Endodermal cell (in vitro differentiated cells): Measurements from ENCODE around the gene PELI2. TPM values are rescaled to one million over a fixed set of nuclear protein-coding genes. Genes with fewer than 3 reads are reported as not detected.

Experiments used
- DNase-seq: peaks from one replicate; pipeline ENCODE4 v3.0.0-alpha.2; 2017
- H3K27ac ChIP-seq: 2 replicates; pipeline ENCODE4 v1.5.1; 2013; ENCODE audit warnings: mild to moderate bottlenecking, low read depth, low read length, moderate library complexity
- H3K27me3 ChIP-seq: 2 replicates; pipeline ENCODE4 v1.6.1; 2013; ENCODE audit warnings: mild to moderate bottlenecking, low read length, moderate library complexity; ENCODE audit not compliant: insufficient read depth, control insufficient read depth, poor library complexity, severe bottlenecking
- H3K36me3 ChIP-seq: 2 replicates; pipeline ENCODE4 v1.7.0; 2013; ENCODE audit warnings: mild to moderate bottlenecking, low read length, moderate library complexity; ENCODE audit not compliant: control insufficient read depth, insufficient read depth
- H3K4me1 ChIP-seq: one replicate; pipeline ENCODE4 v1.7.0; 2013; ENCODE audit warnings: low read length; ENCODE audit not compliant: control insufficient read depth, insufficient read depth
- H3K4me3 ChIP-seq: 2 replicates; pipeline ENCODE4 v1.5.1; 2013; ENCODE audit warnings: mild to moderate bottlenecking, low read length, moderate library complexity
- H3K9ac ChIP-seq: 2 replicates; pipeline ENCODE4 v1.6.1; 2013; ENCODE audit warnings: mild to moderate bottlenecking, low read length, moderate library complexity; ENCODE audit not compliant: poor library complexity, severe bottlenecking; ENCODE audit errors: extremely low read depth
- H3K9me3 ChIP-seq: 2 replicates; pipeline ENCODE4 v1.6.1; 2013; ENCODE audit warnings: mild to moderate bottlenecking, low read length, moderate library complexity; ENCODE audit not compliant: control insufficient read depth
- H3K27ac Mint-ChIP-seq: 2 replicates; pipeline ENCODE4 v1.8.0; 2020; ENCODE audit warnings: mixed read lengths
- H3K27me3 Mint-ChIP-seq: 2 replicates; pipeline ENCODE4 v1.8.0; 2021; ENCODE audit warnings: mild to moderate bottlenecking, mixed read lengths; ENCODE audit not compliant: insufficient read depth
- H3K36me3 Mint-ChIP-seq: 2 replicates; pipeline ENCODE4 v1.8.0; 2020; ENCODE audit warnings: low read depth, mixed read lengths
- H3K4me1 Mint-ChIP-seq: 2 replicates; pipeline ENCODE4 v1.8.0; 2020; ENCODE audit warnings: mixed read lengths
- H3K4me3 Mint-ChIP-seq: 2 replicates; pipeline ENCODE4 v1.8.0; 2020; ENCODE audit warnings: mild to moderate bottlenecking, moderate library complexity, mixed read lengths
- H3K9me3 Mint-ChIP-seq: 2 replicates; pipeline ENCODE4 v1.8.0; 2020; ENCODE audit warnings: mild to moderate bottlenecking, mixed read lengths
- WGBS, 2 experiments: methylation state at CpG; one replicate each; pipeline versions ENCODE4 v1.1.5 to v1.1.7; 2013; ENCODE audit warnings: missing lambda C conversion rate in 2 of 2, mixed read lengths in 1 of 2; ENCODE audit not compliant: insufficient coverage in 1 of 2, insufficient read length in 1 of 2; 5-methylcytosine and 5-hydroxymethylcytosine counted together
- total RNA-seq, 2 donors: library from RNA; stranded (reverse); fragmentation: NEBNext Ultra II Directional in 1 of 2; extraction: Animal tissue kit (Norgen Biotek cat#: 25700) in 1 of 2; gene quantifications; 2 replicates in 1 of 2; 3 replicates in 1 of 2; pipeline ENCODE4 v1.2.1, GENCODE V29; 2021
- TF ChIP-seq, protein P1 (sequence below): fragments of 200-600 bp; sonication (generic); conservative IDR thresholded peaks from 2 replicates; pipeline ENCODE4 v1.5.0; 2021; ENCODE audit warnings: antibody characterized with exemption, mild to moderate bottlenecking

Gene PELI2
- total RNA-seq, 2 donors from 2014 or later, result 5.9 to 8.1 TPM

DNA sequence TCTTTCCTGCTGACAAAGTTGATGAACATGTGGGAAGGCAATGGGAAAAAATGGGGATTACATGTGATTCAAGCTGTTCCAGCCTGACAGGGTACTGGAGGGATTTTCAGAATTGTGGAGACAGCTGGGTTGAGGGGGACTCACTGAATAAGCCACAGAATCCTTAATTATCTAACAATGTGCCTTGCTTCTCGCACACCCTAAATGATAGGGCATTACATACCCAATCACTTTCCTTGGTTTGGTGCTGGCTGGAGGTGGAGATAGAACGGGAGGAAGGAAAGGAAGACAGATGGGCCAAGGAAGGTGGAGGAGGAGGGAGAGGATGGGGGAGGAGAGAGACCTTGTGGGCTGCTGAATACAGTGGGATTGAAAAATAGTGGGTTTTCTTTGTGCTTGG lies 20.7 kb downstream of the PELI2 start:
- Histone ChIP-seq H3K27me3 (no peaks in the 10 kb centered on the region), H3K4me3 (no peak overlapping the region), H3K4me1 (no peaks in the 10 kb centered on the region), H3K27ac (no peak overlapping the region), H3K9ac (no peak overlapping the region), H3K9me3 (no peaks in the 10 kb centered on the region), H3K36me3 (no peaks in the 10 kb centered on the region)
- H3K4me1 Mint-ChIP-seq, result peaks cover 6% of the 10 kb centered on the region
- H3K9me3 Mint-ChIP-seq, result no peaks in the 10 kb centered on the region
- H3K27ac Mint-ChIP-seq, result no peak overlapping the region
- no peak for DNase-seq
- 48% methylated on average over 1 of the region's 2 CpGs; no CpG with 5 or more reads in 1 of the 2 experiments for whole genome bisulfite sequencing, 2 experiments
- H3K4me3 Mint-ChIP-seq, result no peak overlapping the region
- TF ChIP-seq, protein P1, sequence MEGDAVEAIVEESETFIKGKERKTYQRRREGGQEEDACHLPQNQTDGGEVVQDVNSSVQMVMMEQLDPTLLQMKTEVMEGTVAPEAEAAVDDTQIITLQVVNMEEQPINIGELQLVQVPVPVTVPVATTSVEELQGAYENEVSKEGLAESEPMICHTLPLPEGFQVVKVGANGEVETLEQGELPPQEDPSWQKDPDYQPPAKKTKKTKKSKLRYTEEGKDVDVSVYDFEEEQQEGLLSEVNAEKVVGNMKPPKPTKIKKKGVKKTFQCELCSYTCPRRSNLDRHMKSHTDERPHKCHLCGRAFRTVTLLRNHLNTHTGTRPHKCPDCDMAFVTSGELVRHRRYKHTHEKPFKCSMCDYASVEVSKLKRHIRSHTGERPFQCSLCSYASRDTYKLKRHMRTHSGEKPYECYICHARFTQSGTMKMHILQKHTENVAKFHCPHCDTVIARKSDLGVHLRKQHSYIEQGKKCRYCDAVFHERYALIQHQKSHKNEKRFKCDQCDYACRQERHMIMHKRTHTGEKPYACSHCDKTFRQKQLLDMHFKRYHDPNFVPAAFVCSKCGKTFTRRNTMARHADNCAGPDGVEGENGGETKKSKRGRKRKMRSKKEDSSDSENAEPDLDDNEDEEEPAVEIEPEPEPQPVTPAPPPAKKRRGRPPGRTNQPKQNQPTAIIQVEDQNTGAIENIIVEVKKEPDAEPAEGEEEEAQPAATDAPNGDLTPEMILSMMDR, result no peak
- peaks cover 2% of the 10 kb centered on the region for H3K27me3 Mint-ChIP-seq
- H3K36me3 Mint-ChIP-seq, result no peaks in the 10 kb centered on the region

DNA sequence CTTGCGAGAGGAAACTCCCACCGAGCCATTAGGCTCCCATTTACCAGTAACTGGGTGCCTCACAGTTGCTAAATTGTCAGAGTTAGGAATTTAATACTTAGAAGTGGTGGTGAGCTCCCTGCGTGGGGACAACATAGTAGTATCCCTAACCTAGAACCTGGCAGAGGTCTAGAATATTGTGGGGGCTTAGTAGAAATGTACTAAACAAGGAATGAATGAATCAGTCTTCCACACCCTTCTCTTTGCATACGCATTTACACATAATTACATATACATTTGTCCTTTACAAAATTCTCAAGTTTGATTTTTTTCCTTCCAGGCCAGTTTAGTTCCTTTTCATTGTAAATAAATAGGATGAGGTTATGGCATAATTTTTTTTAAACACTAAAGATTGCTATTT lies 24.1 kb downstream of the PELI2 start:
- DNase-seq, result no peak
- 95% methylated on average over 4 of the region's 4 CpGs; no CpG with 5 or more reads in 1 of the 2 experiments for WGBS, 2 experiments
- Histone ChIP-seq H3K27ac (no peak overlapping the region), H3K9me3 (no peaks in the 10 kb centered on the region), H3K9ac (no peak overlapping the region), H3K4me1 (no peaks in the 10 kb centered on the region), H3K27me3 (no peaks in the 10 kb centered on the region), H3K4me3 (no peak overlapping the region), H3K36me3 (no peaks in the 10 kb centered on the region)
- H3K4me3 Mint-ChIP-seq, result no peak overlapping the region
- H3K27me3 Mint-ChIP-seq, result no peaks in the 10 kb centered on the region
- no peaks in the 10 kb centered on the region for H3K36me3 Mint-ChIP-seq
- H3K4me1 Mint-ChIP-seq, result peaks cover 12% of the 10 kb centered on the region
- no peak overlapping the region for H3K27ac Mint-ChIP-seq
- TF ChIP-seq, protein P1, result no peak
- H3K9me3 Mint-ChIP-seq, result no peaks in the 10 kb centered on the region

DNA sequence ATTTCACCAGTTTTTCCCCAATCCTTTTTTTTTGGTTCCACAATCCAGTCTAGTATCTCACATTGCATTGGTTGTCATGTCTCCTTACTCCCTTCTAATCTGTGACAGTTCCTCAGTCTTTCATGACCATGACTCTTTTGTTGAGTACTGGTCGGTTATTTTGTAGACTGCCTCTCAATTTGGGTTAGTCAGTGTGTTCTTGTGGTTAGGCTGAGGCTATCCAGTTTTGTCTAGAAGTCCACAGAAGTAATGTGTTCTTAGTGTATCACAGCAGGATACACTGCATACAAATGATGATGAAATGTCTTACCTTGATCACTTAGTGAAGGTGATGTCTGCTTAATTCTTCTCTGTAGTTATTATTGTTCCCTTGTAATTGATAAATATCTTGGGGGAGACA lies 24.8 kb downstream of the PELI2 start:
- no peak for DNase-seq
- H3K27me3 ChIP-seq, result no peaks in the 10 kb centered on the region
- H3K36me3 Mint-ChIP-seq, result no peaks in the 10 kb centered on the region
- no peak overlapping the region for H3K4me3 ChIP-seq
- no peaks in the 10 kb centered on the region for H3K27me3 Mint-ChIP-seq
- WGBS, 2 experiments, result 96% methylated on average over 1 of the region's 1 CpG; no CpG with 5 or more reads in 1 of the 2 experiments
- H3K9ac ChIP-seq, result no peak overlapping the region
- no peaks in the 10 kb centered on the region for H3K9me3 Mint-ChIP-seq
- no peak overlapping the region for H3K27ac ChIP-seq
- H3K4me1 Mint-ChIP-seq, result peaks cover 15% of the 10 kb centered on the region
- H3K9me3 ChIP-seq, result no peaks in the 10 kb centered on the region
- no peak overlapping the region for H3K4me3 Mint-ChIP-seq
- H3K36me3 ChIP-seq, result no peaks in the 10 kb centered on the region
- no peaks in the 10 kb centered on the region for H3K4me1 ChIP-seq
- TF ChIP-seq, protein P1, result no peak
- no peak overlapping the region for H3K27ac Mint-ChIP-seq
